Stimulated activated naive CD8-positive, alpha-beta T cell treated with anti-CD3 and anti-CD28 coated beads, Interleukin-15, Interleukin-2, amounts not matched to agents 100 ng/mL and 50 ng/mL, for 24 hours (primary cell): Measurements from ENCODE around the gene PTOV1.

Experiments
- H3K27ac Mint-ChIP-seq: one replicate; pipeline ENCODE4 v1.8.0; 2021; ENCODE audit warnings: mild to moderate bottlenecking, mixed read lengths
- H3K27me3 Mint-ChIP-seq: one replicate; pipeline ENCODE4 v1.8.0; 2021; ENCODE audit warnings: mixed read lengths
- H3K36me3 Mint-ChIP-seq: one replicate; pipeline ENCODE4 v1.8.0; 2021; ENCODE audit warnings: low read depth, mixed read lengths
- H3K4me1 Mint-ChIP-seq: one replicate; pipeline ENCODE4 v1.8.0; 2021; ENCODE audit warnings: low read depth, mixed read lengths
- H3K4me3 Mint-ChIP-seq: one replicate; pipeline ENCODE4 v1.8.0; 2021; ENCODE audit warnings: mild to moderate bottlenecking, mixed read lengths
- H3K9me3 Mint-ChIP-seq: one replicate; pipeline ENCODE4 v1.8.0; 2021; ENCODE audit warnings: mixed read lengths

PTOV1 gene

DNA sequence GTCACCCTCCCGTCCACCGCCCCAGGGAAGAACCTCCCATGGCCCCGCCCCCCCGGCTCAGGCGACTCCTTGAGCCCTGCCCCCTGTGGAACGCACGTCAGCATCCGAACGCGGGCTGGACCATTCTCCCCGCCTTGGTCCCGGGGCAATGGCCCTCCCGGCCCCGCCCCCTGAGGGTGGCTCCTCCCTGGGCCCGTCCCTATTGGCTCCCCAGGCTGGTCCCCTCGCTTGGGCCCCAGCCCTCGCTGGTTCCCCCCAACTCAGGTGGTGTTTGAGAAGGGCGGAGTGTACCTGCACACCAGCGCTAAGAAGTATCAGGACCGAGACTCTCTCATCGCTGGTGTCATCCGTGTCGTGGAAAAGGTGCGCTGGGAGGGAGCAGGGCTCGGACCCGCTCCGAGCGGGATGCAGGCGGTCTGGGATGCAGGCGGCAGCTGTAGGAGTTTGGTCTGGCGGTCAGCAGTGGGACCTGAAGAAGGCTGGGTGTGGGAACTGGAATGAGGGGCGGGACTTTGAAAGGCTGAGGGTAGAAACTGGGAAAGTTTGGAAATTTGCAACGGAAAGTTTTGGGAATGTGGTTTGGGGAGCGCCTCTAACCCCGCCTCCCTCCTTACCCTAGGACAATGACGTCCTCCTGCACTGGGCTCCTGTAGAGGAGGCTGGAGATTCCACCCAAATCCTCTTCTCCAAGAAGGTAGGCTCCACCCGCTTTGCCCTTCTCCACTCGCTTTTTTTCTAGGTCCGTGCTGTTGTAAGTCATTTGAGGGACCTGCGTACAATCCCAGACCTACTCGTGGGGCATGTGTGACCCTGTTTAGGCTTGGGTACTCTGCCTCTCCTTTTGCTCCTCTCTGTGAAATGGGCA is 27.2 kb downstream of the PTOV1 start:
- peaks cover 30% of the 10 kb centered on the region for H3K36me3 Mint-ChIP-seq
- H3K27ac Mint-ChIP-seq = no peak overlapping the region
- H3K9me3 Mint-ChIP-seq = no peaks in the 10 kb centered on the region
- H3K4me1 Mint-ChIP-seq = peaks cover 31% of the 10 kb centered on the region
- no peaks in the 10 kb centered on the region for H3K27me3 Mint-ChIP-seq
- no peak overlapping the region for H3K4me3 Mint-ChIP-seq

DNA sequence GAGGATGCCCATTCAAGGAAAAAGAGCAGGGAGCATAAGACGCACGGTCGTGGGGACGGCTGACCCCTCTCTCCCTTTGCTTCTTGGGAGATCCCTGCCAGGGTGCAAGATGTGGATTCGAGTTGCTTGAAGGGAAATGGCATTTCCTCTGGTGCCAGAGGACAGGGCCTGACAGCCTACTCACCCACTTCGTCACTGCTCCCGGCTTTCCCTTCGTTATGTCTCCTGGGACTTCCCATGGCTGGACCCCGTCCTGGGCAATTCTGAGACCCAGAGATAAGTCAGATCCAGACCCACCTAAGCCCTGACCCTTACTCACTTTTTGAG is 27.7 kb downstream of the PTOV1 start:
- Mint-ChIP-seq H3K4me1 (peaks cover 31% of the 10 kb centered on the region), H3K27ac (no peak overlapping the region), H3K36me3 (peaks cover 34% of the 10 kb centered on the region), H3K9me3 (no peaks in the 10 kb centered on the region), H3K27me3 (no peaks in the 10 kb centered on the region), H3K4me3 (no peak overlapping the region)

DNA sequence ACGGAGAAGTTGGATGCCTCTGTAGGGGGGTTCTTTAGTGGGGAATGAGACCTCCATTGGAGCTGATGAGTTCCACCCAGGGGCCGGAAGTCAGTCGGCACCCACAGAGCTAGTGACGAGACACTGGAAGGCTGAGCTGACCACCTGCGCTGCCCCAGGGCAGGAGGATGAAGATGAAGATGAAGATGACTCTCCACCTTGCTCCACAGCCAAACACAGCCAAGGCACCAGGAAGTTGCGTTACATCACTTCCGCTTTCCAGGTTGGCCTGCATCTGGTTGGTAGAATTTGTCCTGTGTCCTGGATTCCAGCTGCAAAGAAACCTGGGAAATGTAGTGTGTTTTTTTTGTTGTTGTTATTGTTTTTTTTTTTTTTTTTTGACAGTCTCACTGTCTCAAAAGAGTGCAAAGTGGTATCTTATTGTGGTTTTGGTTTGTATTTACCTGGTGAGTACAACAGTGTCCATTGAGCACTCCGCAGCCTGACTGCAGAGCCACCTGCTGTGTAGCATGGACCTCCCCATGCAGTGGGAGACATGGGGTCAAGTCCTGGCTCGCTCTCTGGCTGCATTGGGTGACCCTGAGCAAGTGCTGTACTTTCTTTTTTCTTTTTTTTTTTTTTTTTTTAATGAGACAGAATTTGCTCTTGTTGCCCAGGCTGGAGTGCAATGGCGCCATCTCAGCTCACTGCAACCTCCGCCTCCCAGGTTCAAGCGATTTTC is 28.4 kb downstream of the PTOV1 start:
- Mint-ChIP-seq H3K27ac (no peak overlapping the region), H3K4me3 (no peak overlapping the region), H3K4me1 (peaks cover 31% of the 10 kb centered on the region), H3K36me3 (peaks cover 36% of the 10 kb centered on the region), H3K9me3 (no peaks in the 10 kb centered on the region), H3K27me3 (no peaks in the 10 kb centered on the region)

DNA sequence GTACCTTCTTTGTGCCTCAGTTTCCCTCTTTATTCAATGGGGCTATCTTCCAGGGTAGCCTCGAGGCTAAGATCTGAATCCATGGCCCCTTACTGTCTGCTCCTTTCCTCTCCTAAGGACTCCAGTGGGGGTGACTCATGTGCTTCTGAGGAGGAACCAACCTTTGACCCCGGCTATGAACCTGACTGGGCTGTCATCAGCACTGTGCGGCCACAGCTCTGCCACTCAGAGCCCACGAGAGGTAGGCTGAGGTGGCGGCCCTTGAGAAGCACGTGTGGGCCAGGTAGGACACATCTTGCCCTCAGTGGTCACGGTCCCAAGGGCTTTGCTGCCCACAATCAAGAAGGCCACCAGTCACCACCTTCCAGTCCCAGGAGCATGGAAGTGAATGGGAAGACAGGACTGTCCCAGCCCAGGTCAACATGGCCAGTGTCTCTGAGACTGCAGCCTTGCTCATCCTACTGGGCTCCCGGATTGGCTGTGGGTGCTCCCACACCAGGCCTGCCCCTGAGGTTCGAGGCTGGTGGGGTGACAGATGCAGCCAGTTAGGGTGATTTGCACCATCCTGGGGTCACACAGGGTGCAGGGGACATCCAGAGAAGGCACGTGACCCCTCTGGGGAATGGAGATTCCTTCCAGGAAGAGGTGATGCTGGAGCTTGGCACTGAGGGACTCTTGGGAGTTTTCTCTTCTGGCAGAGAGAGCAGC is 29.4 kb downstream of the PTOV1 start:
- Mint-ChIP-seq H3K4me3 (no peak overlapping the region), H3K9me3 (no peaks in the 10 kb centered on the region), H3K4me1 (peaks cover 25% of the 10 kb centered on the region), H3K27ac (no peak overlapping the region), H3K27me3 (no peaks in the 10 kb centered on the region), H3K36me3 (peaks cover 45% of the 10 kb centered on the region)

DNA sequence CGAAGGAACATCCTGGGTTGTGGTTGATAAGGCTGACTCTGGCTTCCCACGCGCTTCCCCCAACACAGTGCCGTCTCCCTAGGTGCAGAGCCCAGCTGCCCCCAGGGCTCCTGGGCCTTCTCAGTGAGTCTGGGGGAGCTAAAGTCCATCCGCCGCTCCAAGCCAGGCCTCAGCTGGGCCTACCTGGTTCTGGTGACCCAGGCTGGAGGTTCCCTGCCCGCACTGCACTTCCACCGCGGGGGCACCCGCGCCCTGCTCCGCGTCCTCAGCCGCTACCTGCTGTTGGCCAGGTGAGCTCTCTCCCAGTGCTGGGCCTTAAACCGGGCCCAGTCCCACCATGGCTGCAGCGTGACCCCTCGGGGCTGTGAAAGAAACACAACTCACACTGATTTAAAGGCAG is 30.2 kb downstream of the PTOV1 start:
- Mint-ChIP-seq H3K4me1 (peaks cover 18% of the 10 kb centered on the region), H3K9me3 (no peaks in the 10 kb centered on the region), H3K27ac (no peak overlapping the region), H3K4me3 (no peak overlapping the region), H3K27me3 (no peaks in the 10 kb centered on the region), H3K36me3 (peaks cover 48% of the 10 kb centered on the region)

DNA sequence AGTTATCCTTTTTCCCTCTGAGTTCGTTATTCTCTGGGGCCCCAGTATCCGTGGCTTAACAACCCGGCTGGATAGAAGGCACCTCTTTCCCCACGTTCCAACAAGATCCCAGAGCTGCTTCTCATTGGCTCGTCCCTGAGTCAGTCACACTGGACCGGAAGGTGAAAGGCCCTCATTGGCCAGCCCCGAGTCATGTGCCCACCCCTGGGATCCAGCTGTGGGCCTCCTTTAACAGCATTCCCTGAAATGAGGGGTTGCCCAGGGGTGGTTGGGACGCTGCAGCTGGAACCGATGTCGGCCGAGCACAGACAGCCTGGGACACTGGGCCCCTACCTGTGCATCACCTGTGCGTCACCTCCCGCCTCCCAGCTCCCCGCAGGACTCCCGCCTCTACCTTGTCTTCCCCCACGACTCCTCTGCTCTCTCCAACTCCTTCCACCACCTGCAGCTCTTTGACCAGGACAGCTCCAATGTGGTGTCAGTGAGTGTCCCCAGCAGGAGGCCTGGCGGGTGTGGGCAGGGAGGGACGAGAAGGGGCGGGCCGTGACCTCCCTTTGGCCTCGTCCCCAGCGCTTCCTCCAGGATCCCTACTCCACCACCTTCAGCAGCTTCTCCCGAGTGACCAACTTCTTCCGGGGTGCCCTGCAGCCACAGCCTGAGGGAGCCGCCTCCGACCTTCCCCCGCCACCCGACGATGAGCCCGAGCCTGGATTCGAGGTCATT is 30.9 kb downstream of the PTOV1 start:
- Mint-ChIP-seq H3K9me3 (no peaks in the 10 kb centered on the region), H3K4me1 (peaks cover 18% of the 10 kb centered on the region), H3K4me3 (no peak overlapping the region), H3K36me3 (peaks cover 52% of the 10 kb centered on the region), H3K27ac (no peak overlapping the region), H3K27me3 (no peaks in the 10 kb centered on the region)

DNA sequence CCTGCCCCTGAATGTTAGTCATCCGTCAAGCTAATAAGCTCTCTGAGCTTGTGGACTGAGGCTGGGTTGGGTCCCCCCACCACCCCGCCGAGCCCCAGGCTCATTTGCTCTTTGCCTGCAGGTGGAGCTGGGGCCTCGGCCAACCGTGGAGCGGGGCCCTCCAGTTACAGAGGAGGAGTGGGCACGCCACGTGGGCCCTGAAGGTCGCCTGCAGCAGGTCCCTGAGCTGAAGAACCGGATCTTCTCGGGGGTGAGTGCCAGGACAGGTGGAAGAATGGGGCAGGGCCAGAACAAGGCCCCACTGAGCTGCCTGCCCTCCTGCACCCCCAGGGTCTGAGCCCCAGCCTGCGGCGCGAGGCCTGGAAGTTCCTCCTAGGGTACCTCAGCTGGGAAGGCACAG is 31.7 kb downstream of the PTOV1 start:
- H3K27me3 Mint-ChIP-seq = no peaks in the 10 kb centered on the region
- H3K4me3 Mint-ChIP-seq = no peak overlapping the region
- H3K27ac Mint-ChIP-seq = no peak overlapping the region
- peaks cover 18% of the 10 kb centered on the region for H3K4me1 Mint-ChIP-seq
- H3K9me3 Mint-ChIP-seq = no peaks in the 10 kb centered on the region
- H3K36me3 Mint-ChIP-seq = peaks cover 52% of the 10 kb centered on the region

DNA sequence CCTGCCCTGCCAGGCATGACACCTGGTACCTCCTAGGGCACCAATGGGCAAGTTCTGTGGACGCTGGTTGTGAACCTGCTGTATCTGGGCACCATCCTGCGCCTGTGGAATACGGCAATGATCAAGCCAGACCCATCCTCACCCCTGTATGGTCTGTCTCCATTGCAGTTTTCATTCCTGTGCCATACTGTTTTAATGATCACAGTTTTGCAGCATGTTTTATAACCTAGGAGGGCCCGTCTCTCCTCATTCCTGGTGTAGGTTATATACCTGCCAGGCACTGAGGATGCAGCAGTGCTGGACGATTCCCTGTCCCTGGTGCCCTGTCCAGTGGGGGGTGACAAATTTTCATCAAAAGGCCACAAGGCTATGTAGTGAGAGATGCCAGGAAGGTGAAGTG is 32.1 kb downstream of the PTOV1 start:
- peaks cover 15% of the 10 kb centered on the region for H3K4me1 Mint-ChIP-seq
- no peak overlapping the region for H3K27ac Mint-ChIP-seq
- H3K36me3 Mint-ChIP-seq = peaks cover 50% of the 10 kb centered on the region
- no peaks in the 10 kb centered on the region for H3K9me3 Mint-ChIP-seq
- no peak overlapping the region for H3K4me3 Mint-ChIP-seq
- H3K27me3 Mint-ChIP-seq = no peaks in the 10 kb centered on the region

DNA sequence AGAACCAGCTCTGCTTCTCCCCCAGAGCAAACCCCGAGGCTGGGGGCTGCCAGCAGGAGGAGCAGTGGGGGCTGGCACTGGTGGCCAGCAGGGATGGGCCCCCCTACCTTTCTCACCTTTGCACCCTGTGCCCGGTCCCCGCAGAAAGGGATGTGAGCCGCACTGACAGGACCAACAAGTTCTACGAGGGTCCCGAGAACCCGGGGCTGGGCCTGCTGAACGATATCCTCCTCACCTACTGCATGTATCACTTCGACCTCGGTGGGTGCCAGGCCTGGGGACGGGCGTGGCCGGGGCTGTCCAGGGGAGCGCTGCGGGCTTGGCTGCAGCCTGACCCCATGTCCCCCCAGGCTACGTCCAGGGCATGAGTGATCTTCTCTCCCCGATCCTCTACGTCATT is 33.1 kb downstream of the PTOV1 start:
- H3K27me3 Mint-ChIP-seq = no peaks in the 10 kb centered on the region
- H3K36me3 Mint-ChIP-seq = peaks cover 45% of the 10 kb centered on the region
- H3K27ac Mint-ChIP-seq = no peak overlapping the region
- H3K4me1 Mint-ChIP-seq = peaks cover 5% of the 10 kb centered on the region
- no peak overlapping the region for H3K4me3 Mint-ChIP-seq
- no peaks in the 10 kb centered on the region for H3K9me3 Mint-ChIP-seq

DNA sequence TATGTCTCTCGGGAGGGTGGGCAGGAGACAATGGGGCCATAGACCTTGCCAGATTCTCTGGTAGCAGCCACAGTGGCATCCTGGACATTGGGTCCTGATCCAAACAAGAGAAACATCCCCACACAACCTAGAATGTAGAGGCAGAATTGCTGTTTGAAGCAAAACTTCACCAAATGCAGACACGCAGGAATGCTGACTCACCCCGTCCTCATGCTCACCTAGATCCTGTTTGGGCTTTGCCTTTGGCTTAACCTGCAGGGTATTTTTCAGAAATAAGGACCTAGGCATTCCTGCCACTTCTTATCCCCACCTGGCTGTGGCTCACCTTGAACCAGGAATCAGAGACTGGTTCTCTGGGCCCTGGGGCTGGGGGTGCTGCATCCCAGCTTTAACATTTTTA is 33.8 kb downstream of the PTOV1 start:
- Mint-ChIP-seq H3K9me3 (no peaks in the 10 kb centered on the region), H3K27me3 (no peaks in the 10 kb centered on the region), H3K36me3 (peaks cover 40% of the 10 kb centered on the region), H3K27ac (no peak overlapping the region), H3K4me3 (no peak overlapping the region), H3K4me1 (no peaks in the 10 kb centered on the region)

DNA sequence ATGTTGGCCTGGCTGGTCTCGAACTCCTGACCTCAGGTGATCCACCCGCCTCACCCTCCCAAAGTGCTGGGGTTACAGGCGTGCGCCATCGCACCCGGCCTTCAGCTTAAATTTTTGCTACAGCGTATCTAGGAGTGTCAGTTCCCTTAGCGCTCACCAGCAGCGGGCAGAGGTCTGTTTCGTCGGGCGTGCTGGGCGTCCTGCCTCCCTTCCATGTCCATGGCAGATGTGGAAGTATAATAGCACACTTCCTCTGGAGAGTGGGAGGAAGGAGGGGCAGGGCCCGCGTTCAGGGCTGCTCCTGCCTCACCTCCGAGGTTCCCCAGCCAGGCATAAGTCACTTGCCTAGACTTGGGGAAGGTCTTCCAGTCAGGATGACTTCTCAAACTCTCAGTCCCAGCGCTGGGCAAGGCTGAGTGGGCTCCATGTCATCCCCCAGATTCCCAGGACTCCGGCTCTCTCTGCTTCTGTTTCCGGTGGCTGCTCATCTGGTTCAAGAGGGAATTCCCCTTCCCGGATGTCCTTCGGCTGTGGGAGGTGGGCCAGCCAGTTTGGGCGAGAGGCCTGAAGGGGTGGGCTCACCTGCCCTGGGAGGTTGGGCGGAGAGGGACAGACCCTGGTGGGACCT is 36.2 kb downstream of the PTOV1 start:
- Mint-ChIP-seq H3K4me3 (no peak overlapping the region), H3K27ac (no peak overlapping the region), H3K27me3 (no peaks in the 10 kb centered on the region)

DNA sequence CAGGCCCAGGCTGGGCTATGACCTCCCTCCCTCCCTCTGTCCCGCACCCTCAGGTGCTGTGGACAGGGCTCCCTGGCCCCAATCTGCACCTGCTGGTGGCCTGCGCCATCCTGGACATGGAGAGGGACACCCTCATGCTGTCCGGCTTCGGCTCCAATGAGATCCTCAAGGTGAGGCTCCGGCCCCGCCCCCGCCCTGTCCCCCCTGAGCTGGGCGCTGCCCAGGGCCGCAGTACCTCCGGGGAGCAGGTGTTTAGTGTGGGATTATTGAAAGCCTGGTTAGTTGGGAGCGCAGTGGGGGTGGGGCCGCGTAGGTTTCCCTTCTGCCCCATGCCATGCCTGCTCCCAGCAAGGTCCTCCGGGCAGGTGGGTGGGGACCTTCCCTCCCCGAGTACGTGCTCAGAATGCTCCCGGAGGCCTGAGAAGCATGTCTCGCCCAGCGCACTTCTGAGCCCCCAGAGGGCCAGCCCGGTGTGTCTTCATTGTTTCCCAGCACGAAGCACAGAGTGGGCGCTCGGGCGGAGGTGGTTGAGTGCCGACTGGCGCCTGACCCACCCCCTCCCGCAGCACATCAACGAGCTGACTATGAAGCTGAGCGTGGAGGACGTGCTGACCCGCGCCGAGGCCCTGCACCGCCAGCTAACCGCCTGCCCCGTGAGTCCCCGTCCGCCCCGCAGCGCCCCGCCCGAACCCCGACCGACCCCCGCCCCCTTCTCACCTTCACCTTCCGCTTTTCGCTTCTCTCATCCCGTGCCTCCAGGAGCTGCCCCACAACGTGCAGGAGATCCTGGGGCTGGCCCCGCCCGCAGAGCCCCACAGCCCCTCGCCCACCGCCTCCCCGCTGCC is 36.9 kb downstream of the PTOV1 start:
- Mint-ChIP-seq H3K9me3 (no peaks in the 10 kb centered on the region), H3K36me3 (peaks cover 24% of the 10 kb centered on the region), H3K27me3 (no peaks in the 10 kb centered on the region), H3K27ac (no peak overlapping the region), H3K4me3 (no peak overlapping the region), H3K4me1 (peaks cover 10% of the 10 kb centered on the region)

More for the DNA sequence above, 36.2 kb downstream of the PTOV1 start:
- peaks cover 28% of the 10 kb centered on the region for H3K36me3 Mint-ChIP-seq
- peaks cover 3% of the 10 kb centered on the region for H3K4me1 Mint-ChIP-seq
- H3K9me3 Mint-ChIP-seq = no peaks in the 10 kb centered on the region

DNA sequence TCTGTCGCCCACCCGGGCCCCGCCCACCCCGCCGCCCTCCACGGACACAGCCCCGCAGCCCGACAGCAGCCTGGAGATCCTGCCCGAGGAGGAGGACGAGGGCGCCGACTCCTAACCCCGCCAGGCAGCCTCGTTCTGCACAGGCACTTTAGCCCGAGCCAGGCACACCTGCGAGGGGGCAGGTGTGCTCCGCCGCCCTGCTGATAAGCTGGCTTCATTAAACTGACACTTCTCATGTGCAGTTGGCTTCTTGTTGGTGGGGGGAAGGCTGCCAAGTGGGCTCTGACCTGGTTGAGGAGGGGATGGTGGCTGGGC is 37.5 kb downstream of the PTOV1 start:
- Mint-ChIP-seq H3K4me1 (peaks cover 15% of the 10 kb centered on the region), H3K27me3 (no peaks in the 10 kb centered on the region), H3K27ac (no peak overlapping the region), H3K4me3 (no peak overlapping the region), H3K36me3 (peaks cover 22% of the 10 kb centered on the region), H3K9me3 (no peaks in the 10 kb centered on the region)
